ENCODE results near the gene STKLD1. TPM values are rescaled to one million over a fixed set of nuclear protein-coding genes. Genes with fewer than 3 reads are reported as not detected.

STKLD1 gene
- polyA plus RNA-seq, 2 of the 4 experiments (the other 2 are of a cell fraction): 1.1 to 1.2 TPM

DNA sequence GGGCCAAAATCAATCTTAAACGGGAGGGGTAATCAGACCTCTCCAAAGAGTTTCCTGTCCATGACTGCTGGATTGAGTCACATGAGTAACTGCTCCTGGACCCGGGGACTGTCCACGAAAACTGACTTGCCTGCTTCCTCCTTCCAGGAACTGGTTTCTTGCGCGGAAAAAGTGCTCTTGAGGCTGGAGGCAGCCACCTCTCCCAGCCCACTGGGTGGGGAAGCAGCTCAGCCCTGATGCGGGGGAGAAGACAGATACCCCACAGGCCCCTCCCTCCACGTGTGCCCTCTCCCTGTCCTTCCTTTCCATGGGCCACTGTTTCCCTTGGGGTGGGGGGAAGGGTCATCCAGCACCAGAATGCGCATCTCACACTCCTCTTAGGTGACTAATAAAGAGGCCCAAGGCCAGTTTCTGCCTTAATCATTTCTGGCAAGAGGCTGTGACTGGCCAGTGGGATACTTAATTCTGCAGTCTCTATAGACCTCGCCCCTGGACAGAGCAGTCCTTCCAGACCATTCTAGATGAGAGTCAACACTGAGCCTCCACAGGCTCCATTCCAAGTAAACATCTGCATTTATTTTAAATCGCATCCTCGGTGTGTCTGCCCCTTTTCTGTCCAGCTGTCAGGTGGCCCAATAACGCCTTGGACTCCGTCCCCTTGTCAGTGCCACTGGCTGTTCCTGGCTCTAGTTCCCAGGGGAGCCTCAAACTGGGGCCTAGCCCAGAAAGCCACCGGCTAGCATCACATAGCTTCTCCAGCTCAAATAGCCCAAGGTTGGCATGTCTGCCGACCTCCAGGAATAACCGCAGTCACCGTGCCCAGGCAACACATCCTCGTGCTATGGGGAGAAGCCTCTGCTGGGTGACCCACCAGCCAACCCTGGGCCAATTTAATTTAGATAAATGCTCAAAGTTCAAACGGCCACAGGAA, 29.6 kb downstream of the STKLD1 start:
- TF ChIP-seq ZFP36 (IDR thresholded peaks at IDR 0.05; ENCODE audit: borderline replicate concordance, partially characterized antibody): no peak
- no peak for TF ChIP-seq JUN (IDR thresholded peaks at IDR 0.05)
- no peak for TF ChIP-seq ZNF302 (CRISPR knock-in tag; IDR thresholded peaks at IDR 0.05)
- TF ChIP-seq JUNB (IDR thresholded peaks at IDR 0.05): no peak
- TF ChIP-seq SMC3 (IDR thresholded peaks at IDR 0.05): no peak
- TF ChIP-seq, protein P1, sequence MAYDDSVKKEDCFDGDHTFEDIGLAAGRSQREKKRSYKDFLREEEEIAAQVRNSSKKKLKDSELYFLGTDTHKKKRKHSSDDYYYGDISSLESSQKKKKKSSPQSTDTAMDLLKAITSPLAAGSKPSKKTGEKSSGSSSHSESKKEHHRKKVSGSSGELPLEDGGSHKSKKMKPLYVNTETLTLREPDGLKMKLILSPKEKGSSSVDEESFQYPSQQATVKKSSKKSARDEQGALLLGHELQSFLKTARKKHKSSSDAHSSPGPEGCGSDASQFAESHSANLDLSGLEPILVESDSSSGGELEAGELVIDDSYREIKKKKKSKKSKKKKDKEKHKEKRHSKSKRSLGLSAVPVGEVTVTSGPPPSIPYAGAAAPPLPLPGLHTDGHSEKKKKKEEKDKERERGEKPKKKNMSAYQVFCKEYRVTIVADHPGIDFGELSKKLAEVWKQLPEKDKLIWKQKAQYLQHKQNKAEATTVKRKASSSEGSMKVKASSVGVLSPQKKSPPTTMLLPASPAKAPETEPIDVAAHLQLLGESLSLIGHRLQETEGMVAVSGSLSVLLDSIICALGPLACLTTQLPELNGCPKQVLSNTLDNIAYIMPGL (CRISPR knock-in tag; IDR thresholded peaks at IDR 0.05; ENCODE audit: borderline replicate concordance): no peak
- TF ChIP-seq, protein P2, sequence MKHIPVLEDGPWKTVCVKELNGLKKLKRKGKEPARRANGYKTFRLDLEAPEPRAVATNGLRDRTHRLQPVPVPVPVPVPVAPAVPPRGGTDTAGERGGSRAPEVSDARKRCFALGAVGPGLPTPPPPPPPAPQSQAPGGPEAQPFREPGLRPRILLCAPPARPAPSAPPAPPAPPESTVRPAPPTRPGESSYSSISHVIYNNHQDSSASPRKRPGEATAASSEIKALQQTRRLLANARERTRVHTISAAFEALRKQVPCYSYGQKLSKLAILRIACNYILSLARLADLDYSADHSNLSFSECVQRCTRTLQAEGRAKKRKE (CRISPR knock-in tag; IDR thresholded peaks at IDR 0.05; ENCODE audit: low read depth): no peak
- POLR2A ChIA-PET: no interaction called here
- Histone ChIP-seq H3K4me2 (no peak overlapping the region), H3K4me3 (no peak overlapping the region), H3K9me3 (no peaks in the 10 kb centered on the region), H3K4me1 (no peaks in the 10 kb centered on the region), H3K27ac (no peak overlapping the region)
- CTCF ChIA-PET: interaction anchor here (0.6 to 4.9 kb wide), 23 partner anchors 10 to 320 kb away, joined by 3 to 45 read pairs (median 4); partner anchors contain the start of genes ADAMTS13, REXO4, STKLD1 and SURF1
- DNase-seq (ENCODE audit: low read depth in 1 of 2, low spot score in 1 of 2) (no peak), FAIRE-seq (no peak), ATAC-seq (no peak)
- WGBS (ENCODE audit: missing lambda C conversion rate): 87% methylated on average over 19 of the region's 19 CpGs

DNA sequence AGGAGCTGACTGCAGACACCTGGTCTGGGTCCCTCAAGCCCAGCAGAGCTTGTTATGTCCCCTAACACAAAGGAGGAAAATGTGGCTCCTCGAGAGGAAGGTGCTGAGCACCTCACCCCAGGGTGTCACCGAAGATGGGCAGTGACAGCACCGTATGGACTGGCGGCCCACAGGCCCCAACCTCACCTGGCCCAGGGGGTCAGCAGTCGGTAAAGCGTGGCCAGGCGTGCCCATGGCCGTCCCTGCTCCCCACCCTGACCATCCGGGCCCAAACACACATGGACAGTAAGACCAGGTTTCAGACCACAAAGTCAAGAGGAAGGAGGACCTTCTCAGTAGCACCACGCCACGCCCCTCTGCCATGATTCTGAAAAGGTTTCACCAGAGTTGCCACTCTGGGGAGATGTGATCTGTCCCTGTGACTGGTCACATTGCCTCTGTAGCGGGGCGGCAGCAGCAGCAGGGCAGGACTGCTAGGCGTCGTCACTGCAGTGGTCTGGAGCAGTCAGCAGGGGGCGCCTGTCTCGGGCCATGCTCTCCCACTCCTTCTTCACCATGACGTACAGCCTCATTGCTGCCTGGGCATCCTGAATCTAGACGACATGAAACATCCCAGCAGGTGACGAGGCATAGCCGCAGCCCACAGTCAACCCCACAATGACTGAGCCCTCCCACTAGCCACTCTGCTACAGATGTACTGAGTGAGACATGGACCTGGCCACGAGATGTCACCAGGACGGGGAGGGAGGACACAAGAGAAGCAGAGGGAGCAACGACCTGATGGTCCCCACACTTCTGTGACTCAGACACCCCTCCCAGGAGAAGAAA, 30.5 kb downstream of the STKLD1 start:
- H3K9me3 ChIP-seq: no peaks in the 10 kb centered on the region
- CTCF ChIA-PET: interaction anchor here (0.6 to 4.9 kb wide), 21 partner anchors 10 to 319 kb away, joined by 3 to 45 read pairs (median 4); partner anchors contain the start of genes ADAMTS13 and REXO4
- FAIRE-seq: no peak
- DNase-seq (ENCODE audit: low read depth in 1 of 2, low spot score in 1 of 2): peak; percentile 77 to 82
- H3K4me3 ChIP-seq: no peak overlapping the region
- H3K4me1 ChIP-seq: no peaks in the 10 kb centered on the region
- WGBS (ENCODE audit: missing lambda C conversion rate): 49% methylated on average over 14 of the region's 24 CpGs
- H3K4me2 ChIP-seq: no peak overlapping the region
- ATAC-seq: peak; percentile 89 to 91
- POLR2A ChIA-PET: no interaction called here
- H3K27ac ChIP-seq: no peak overlapping the region
- TF ChIP-seq CEBPB (IDR thresholded peaks at IDR 0.05) (no peak), RCOR1 (IDR thresholded peaks at IDR 0.05; ENCODE audit: low read depth, low read length) (no peak), HEYL (CRISPR knock-in tag; IDR thresholded peaks at IDR 0.05) (no peak), JUN (IDR thresholded peaks at IDR 0.05) (no peak), CHD2 (IDR thresholded peaks at IDR 0.05; ENCODE audit: low read length, partially characterized antibody) (no peak), KDM1A (IDR thresholded peaks at IDR 0.05; ENCODE audit: low read depth) (no peak), RARB (CRISPR knock-in tag; IDR thresholded peaks at IDR 0.05) (no peak), FOSL2 (IDR thresholded peaks at IDR 0.05) (no peak), FOSL2 (CRISPR knock-in tag; IDR thresholded peaks at IDR 0.05) (no peak), GATA3 (IDR thresholded peaks at IDR 0.05; ENCODE audit: borderline replicate concordance) (no peak; the same call in 1 of the 2 replicates), RAD21 (conservative IDR thresholded peaks at IDR 0.05 in 1 of 2, IDR thresholded peaks at IDR 0.05 in 1 of 2) (peak; percentile 38 to 55; a peak in 4 of 5 replicates), ZC3H11A (IDR thresholded peaks at IDR 0.05) (no peak), EHMT2 (IDR thresholded peaks at IDR 0.05; ENCODE audit: low read depth) (no peak), EP300 (IDR thresholded peaks at IDR 0.05) (no peak), NR3C1 (IDR thresholded peaks at IDR 0.05) (no peak), ZNF302 (CRISPR knock-in tag; IDR thresholded peaks at IDR 0.05) (no peak), CBX2 (IDR thresholded peaks at IDR 0.05; ENCODE audit: borderline replicate concordance, low read depth) (no peak), SREBF2 (IDR thresholded peaks at IDR 0.05) (no peak), NFE2L2 (conservative IDR thresholded peaks at IDR 0.05; ENCODE audit: low read length) (no peak), ZFP36 (IDR thresholded peaks at IDR 0.05; ENCODE audit: borderline replicate concordance, partially characterized antibody) (no peak), TFCP2L1 (CRISPR knock-in tag; IDR thresholded peaks at IDR 0.05) (no peak), JUNB (IDR thresholded peaks at IDR 0.05) (no peak), HOXB13 (CRISPR knock-in tag; IDR thresholded peaks at IDR 0.05; ENCODE audit: low read depth) (no peak), SMC3 (IDR thresholded peaks at IDR 0.05) (peak; percentile 66)
- TF ChIP-seq, protein P3, sequence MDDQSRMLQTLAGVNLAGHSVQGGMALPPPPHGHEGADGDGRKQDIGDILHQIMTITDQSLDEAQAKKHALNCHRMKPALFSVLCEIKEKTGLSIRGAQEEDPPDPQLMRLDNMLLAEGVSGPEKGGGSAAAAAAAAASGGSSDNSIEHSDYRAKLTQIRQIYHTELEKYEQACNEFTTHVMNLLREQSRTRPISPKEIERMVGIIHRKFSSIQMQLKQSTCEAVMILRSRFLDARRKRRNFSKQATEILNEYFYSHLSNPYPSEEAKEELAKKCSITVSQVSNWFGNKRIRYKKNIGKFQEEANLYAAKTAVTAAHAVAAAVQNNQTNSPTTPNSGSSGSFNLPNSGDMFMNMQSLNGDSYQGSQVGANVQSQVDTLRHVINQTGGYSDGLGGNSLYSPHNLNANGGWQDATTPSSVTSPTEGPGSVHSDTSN (IDR thresholded peaks at IDR 0.05): no peak
- TF ChIP-seq, protein P4, sequence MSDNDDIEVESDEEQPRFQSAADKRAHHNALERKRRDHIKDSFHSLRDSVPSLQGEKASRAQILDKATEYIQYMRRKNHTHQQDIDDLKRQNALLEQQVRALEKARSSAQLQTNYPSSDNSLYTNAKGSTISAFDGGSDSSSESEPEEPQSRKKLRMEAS (IDR thresholded peaks at IDR 0.05): peak; percentile 59; the same call in 1 of the 2 replicates
- TF ChIP-seq, protein P5, sequence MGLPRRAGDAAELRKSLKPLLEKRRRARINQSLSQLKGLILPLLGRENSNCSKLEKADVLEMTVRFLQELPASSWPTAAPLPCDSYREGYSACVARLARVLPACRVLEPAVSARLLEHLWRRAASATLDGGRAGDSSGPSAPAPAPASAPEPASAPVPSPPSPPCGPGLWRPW (IDR thresholded peaks at IDR 0.05): no peak
- TF ChIP-seq, protein P6, sequence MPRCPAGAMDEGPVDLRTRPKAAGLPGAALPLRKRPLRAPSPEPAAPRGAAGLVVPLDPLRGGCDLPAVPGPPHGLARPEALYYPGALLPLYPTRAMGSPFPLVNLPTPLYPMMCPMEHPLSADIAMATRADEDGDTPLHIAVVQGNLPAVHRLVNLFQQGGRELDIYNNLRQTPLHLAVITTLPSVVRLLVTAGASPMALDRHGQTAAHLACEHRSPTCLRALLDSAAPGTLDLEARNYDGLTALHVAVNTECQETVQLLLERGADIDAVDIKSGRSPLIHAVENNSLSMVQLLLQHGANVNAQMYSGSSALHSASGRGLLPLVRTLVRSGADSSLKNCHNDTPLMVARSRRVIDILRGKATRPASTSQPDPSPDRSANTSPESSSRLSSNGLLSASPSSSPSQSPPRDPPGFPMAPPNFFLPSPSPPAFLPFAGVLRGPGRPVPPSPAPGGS (IDR thresholded peaks at IDR 0.05): no peak

Data from A549 (cell line).